Duodenal mucosa (tissue), 2 donors: ENCODE results near the gene DCUN1D2.

ENCODE experiments used
- H3K27ac ChIP-seq: one replicate; pipeline ENCODE4 v1.7.0; 2013; ENCODE audit warnings: low read depth, low read length
- H3K27me3 ChIP-seq, 2 donors: one replicate each; pipeline ENCODE4 v1.7.0; 2013; ENCODE audit warnings: low read length in 2 of 2, control low read depth in 1 of 2; ENCODE audit not compliant: insufficient read depth in 2 of 2, control insufficient read depth in 1 of 2
- H3K36me3 ChIP-seq, 2 donors: one replicate each; pipeline ENCODE4 v1.7.0; 2013; ENCODE audit warnings: low read length in 2 of 2, control low read depth in 1 of 2; ENCODE audit not compliant: insufficient read depth in 2 of 2, control insufficient read depth in 1 of 2
- H3K4me1 ChIP-seq, 2 donors: one replicate each; pipeline ENCODE4 v1.7.0; 2013; ENCODE audit warnings: low read length in 2 of 2, control low read depth in 1 of 2; ENCODE audit not compliant: insufficient read depth in 2 of 2, control insufficient read depth in 1 of 2
- H3K4me3 ChIP-seq, 2 donors: one replicate each; pipeline ENCODE4 v1.7.0; 2013; ENCODE audit warnings: low read length in 2 of 2, low read depth in 1 of 2
- H3K9ac ChIP-seq, 2 donors: one replicate each; pipeline ENCODE4 v1.7.0; 2013; ENCODE audit warnings: low read length in 2 of 2, low read depth in 1 of 2
- H3K9me3 ChIP-seq, 2 donors: one replicate each; pipeline ENCODE4 v1.7.0; 2013; ENCODE audit warnings: low read length in 2 of 2, control low read depth in 1 of 2; ENCODE audit not compliant: control insufficient read depth in 1 of 2

Gene DCUN1D2

GRCh38 chr13:113428469-113428865 is 62.0 kb downstream of the DCUN1D2 start:
- H3K9me3 ChIP-seq: no peaks in the 10 kb centered on the region
- H3K27me3 ChIP-seq: no peaks in the 10 kb centered on the region
- no peaks in the 10 kb centered on the region for H3K4me1 ChIP-seq
- no peak overlapping the region for H3K9ac ChIP-seq
- no peak overlapping the region for H3K27ac ChIP-seq
- H3K4me3 ChIP-seq: no peak overlapping the region
- no peaks in the 10 kb centered on the region for H3K36me3 ChIP-seq

GRCh38 chr13:113427562-113428468 is 62.7 kb downstream of the DCUN1D2 start:
- no peaks in the 10 kb centered on the region for H3K27me3 ChIP-seq

GRCh38 chr13:113426591-113426986 is 63.9 kb downstream of the DCUN1D2 start:
- Histone ChIP-seq H3K27me3 (no peaks in the 10 kb centered on the region), H3K36me3 (no peaks in the 10 kb centered on the region), H3K27ac (no peak overlapping the region)

More at GRCh38 chr13:113427562-113428468, 62.7 kb downstream of the DCUN1D2 start:
- H3K27ac ChIP-seq: no peak overlapping the region
- H3K4me3 ChIP-seq: no peak overlapping the region
- no peaks in the 10 kb centered on the region for H3K9me3 ChIP-seq
- H3K36me3 ChIP-seq: no peaks in the 10 kb centered on the region
- H3K9ac ChIP-seq: no peak overlapping the region
- no peaks in the 10 kb centered on the region for H3K4me1 ChIP-seq

GRCh38 chr13:113425941-113426590 is 64.4 kb downstream of the DCUN1D2 start:
- Histone ChIP-seq H3K27ac (no peak overlapping the region), H3K27me3 (no peaks in the 10 kb centered on the region), H3K36me3 (no peaks in the 10 kb centered on the region), H3K9me3 (no peaks in the 10 kb centered on the region), H3K9ac (no peak overlapping the region), H3K4me1 (no peaks in the 10 kb centered on the region), H3K4me3 (no peak overlapping the region)

More at GRCh38 chr13:113426591-113426986, 63.9 kb downstream of the DCUN1D2 start:
- Histone ChIP-seq H3K9me3 (no peaks in the 10 kb centered on the region), H3K4me3 (no peak overlapping the region), H3K4me1 (no peaks in the 10 kb centered on the region), H3K9ac (no peak overlapping the region)

GRCh38 chr13:113423520-113424163 is 66.9 kb downstream of the DCUN1D2 start:
- Histone ChIP-seq H3K27me3 (no peaks in the 10 kb centered on the region), H3K36me3 (no peaks in the 10 kb centered on the region), H3K27ac (no peak overlapping the region), H3K9ac (no peak overlapping the region), H3K4me3 (no peak overlapping the region), H3K9me3 (no peaks in the 10 kb centered on the region), H3K4me1 (no peaks in the 10 kb centered on the region)

- Histone ChIP-seq H3K36me3 (no peaks in the 10 kb centered on the region), H3K27ac (no peak overlapping the region), H3K9me3 (no peaks in the 10 kb centered on the region), H3K9ac (no peak overlapping the region), H3K4me1 (no peaks in the 10 kb centered on the region), H3K27me3 (no peaks in the 10 kb centered on the region), H3K4me3 (no peak overlapping the region)
Observed at GRCh38 chr13:113422807-113423519, 67.5 kb downstream of the DCUN1D2 start.

DNA sequence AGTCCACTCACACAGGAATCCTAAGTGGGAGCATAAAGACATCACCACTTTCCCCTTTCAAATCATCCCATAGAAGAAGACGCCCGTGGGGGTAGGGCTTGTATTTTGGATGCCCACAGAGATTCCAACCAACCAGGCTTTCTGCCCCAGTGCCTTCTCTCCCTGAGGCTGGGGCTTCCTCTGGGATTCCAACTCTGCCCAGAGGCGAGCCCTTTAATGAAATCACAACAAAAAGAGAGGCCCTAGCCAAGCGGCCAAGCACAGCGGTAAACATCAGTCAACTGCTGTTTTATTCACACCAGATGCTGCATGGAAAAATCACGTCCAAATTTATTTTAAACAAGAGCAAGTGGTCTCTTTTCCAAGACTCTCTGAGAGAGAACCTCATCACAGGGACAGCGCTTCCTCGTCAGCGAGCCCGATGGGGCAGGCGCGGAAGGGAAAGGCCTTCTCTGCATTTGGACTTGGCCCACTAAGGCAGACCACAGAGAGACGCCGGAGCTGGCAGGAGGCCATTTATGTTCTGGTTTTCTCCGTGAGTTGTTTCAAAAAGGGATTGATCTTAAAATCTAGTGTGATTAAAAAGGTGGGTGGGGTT is 68.7 kb downstream of the DCUN1D2 start:
- H3K36me3 ChIP-seq: no peaks in the 10 kb centered on the region

DNA sequence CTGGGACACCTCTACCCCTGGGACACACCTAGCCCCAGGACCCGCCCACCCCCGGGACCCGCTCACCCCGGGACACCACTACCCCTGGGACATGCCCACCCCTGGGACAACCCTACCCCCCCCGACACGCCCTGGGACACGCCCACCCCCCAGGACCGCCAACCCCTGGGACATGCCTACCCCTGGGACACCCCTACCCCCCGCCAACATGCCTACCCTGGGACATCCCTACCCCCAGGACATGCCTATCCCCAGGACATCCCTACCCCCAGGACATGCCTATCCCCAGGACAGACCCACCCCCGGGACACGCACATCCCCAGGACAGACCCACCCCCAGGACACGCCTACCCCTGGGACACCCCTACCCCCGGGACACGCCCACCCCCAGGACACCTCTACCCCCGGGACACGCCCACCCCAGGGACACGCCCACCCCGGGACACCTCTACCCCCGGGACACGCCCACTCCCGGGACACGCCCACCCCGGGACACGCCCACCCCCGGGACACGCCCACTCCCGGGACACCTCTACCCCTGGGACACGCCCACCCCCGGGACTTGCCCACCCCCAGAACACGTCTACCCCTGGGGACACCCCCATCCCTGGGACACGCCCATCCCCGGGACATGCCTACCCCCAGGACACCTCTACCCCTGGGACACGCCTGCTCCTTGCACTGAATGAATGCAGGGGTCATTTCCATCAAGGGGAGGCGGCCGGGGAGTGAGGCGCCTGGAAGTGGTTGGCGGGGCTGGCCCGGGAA is 69.5 kb downstream of the DCUN1D2 start:
- Histone ChIP-seq H3K27ac (no peak overlapping the region), H3K4me1 (no peaks in the 10 kb centered on the region), H3K4me3 (no peak overlapping the region), H3K36me3 (no peaks in the 10 kb centered on the region), H3K27me3 (peaks cover 0 to 3% of the 10 kb centered on the region in 2 donors), H3K9me3 (no peaks in the 10 kb centered on the region), H3K9ac (no peak overlapping the region)

More for the DNA sequence above, 68.7 kb downstream of the DCUN1D2 start:
- no peaks in the 10 kb centered on the region for H3K4me1 ChIP-seq
- H3K9me3 ChIP-seq: no peaks in the 10 kb centered on the region
- H3K27me3 ChIP-seq: no peaks in the 10 kb centered on the region
- H3K9ac ChIP-seq: no peak overlapping the region
- no peak overlapping the region for H3K4me3 ChIP-seq
- H3K27ac ChIP-seq: no peak overlapping the region

DNA sequence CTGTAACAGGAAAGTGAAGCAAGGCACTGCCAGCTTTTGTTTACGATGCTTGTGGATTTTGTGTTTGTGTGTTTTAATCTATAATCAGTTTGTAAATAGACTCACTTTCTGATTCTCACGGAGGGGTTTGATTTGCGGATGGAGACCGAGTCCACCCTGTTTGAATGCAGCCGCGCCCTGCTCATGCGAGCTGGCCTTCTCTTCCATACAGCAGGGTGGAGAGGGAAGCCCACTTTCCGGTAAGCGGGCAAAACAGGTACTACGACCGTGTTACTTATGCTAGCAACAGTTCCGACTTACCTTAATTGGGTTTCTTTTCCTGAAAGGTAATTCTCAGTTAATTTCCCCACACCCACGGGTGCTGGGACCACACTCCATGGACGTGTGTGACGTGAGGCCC is 70.3 kb downstream of the DCUN1D2 start:
- Histone ChIP-seq H3K4me1 (no peaks in the 10 kb centered on the region), H3K27me3 (peaks cover 0 to 5% of the 10 kb centered on the region in 2 donors), H3K36me3 (no peaks in the 10 kb centered on the region), H3K27ac (no peak overlapping the region), H3K4me3 (peak overlapping the region in 1 of 2 donors; percentile 43), H3K9me3 (no peaks in the 10 kb centered on the region), H3K9ac (no peak overlapping the region)
